ENCODE data around the gene IL1RAPL1.
"Not testable (repeated sequence)": the region's sequence is repeated elsewhere in the genome, so short reads cannot be mapped to it uniquely, and the experiment has no call there.

Gene IL1RAPL1

DNA sequence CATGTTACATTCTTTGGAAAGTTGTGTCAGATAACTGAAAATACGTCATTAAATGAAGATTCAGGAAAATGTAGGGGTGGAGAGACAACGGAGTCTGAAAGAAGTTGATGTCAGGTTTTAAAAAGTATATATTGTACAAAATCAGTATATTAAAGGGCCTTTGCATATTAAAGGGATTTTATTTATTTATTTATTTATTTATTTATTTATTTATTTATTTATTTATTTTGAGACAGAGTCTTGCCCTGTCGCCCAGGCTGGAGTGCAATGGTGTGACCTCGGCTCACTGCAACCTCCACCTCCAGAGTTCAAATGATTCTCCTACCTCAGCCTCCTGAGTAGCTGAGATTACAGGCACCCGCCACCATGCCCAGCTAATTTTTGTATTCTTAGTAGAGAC lies 213.4 kb downstream of the IL1RAPL1 start:
- not testable (repeated sequence) for DNase-seq

- no peak for DNase-seq
These were observed 215.4 kb downstream of the IL1RAPL1 start for GRCh38 chrX:28802625-28803024.

GRCh38 chrX:28835991-28836390 lies 248.7 kb downstream of the IL1RAPL1 start:
- DNase-seq: no peak

- DNase-seq: no peak
These were observed 256.6 kb downstream of the IL1RAPL1 start for GRCh38 chrX:28843817-28844216.

- no peak for DNase-seq
These were observed 260.2 kb downstream of the IL1RAPL1 start for GRCh38 chrX:28847423-28847822.

GRCh38 chrX:28848707-28849106 lies 261.5 kb downstream of the IL1RAPL1 start:
- no peak for DNase-seq

DNA sequence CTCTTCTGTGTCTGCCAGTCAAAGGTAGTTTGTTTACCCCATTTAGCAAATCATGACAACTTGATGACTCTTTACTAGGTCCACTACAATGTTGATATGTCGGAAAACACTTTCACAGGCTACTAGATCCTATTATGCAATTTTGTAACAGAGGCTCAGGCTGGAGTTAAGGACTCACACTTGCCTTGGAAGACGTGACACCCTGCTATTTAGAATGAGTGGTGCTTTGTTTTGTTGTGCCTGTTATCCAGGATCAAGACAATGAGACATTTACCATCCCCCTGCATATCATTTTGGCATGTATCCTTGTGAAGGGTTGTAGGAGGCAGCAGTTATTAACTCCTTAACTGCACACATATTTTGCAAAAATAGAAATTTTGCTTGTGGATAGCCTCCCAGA lies 263.7 kb downstream of the IL1RAPL1 start:
- DNase-seq: no peak

DNA sequence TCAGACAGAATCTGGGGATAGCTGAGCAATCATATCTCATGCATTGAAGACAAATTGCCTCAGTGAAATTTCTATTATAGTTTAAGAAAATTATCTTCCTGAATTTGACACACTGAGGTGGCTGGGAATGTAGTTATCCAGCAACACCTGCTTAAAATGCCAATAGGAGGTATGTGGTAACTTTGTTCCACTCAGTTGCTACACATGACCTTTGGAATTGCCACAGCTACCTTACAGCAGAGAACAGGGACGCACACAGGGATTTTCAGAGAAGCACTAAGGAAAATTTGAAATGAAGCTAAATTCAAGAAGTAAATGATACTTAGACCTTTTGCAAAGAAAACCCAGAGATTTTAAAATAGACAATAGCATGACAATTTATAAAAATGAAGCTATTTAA lies 264.6 kb downstream of the IL1RAPL1 start:
- DNase-seq: no peak

DNA sequence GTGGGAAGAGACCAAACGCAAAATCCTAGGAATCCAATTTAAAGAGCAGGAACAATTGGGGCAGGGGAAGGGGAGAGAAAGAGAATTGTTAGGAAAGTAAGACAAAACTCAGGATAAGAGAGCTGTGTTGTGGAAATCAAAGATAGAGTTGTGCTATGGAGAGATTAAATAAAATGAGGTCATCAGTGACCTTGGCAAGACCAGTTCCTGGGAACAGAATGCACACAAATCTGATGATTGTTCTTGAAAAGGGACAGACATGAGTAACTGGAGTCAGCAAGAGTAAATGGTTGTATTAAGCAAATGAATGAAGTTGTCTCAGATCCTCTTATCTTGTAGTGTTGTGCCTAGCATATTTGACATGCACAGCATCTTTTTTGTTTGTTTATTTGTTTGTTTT lies 267.4 kb downstream of the IL1RAPL1 start:
- DNase-seq: no peak

DNA sequence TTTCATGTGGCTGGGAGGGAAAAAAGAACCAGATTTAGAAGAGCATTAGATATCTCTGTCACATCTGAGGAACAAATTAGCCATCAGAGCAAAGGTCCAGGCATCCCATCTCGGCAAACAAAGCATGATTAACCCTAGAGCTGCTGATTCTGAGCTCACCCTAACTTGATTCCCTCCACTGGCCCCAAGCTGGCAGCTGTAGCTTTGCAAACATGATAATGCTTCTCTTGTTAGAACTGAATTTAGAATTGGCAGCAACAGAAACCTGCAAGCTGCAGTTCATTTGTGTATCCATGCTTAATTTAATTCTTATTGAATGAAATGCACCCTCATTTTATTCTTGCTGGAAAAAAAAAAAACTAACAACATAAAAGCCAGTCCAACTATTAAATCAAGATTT lies 289.2 kb downstream of the IL1RAPL1 start:
- DNase-seq: no peak

- no peak for DNase-seq
These were observed 289.7 kb downstream of the IL1RAPL1 start for GRCh38 chrX:28876901-28877300.

GRCh38 chrX:28880136-28880535 lies 292.9 kb downstream of the IL1RAPL1 start:
- no peak for DNase-seq

DNA sequence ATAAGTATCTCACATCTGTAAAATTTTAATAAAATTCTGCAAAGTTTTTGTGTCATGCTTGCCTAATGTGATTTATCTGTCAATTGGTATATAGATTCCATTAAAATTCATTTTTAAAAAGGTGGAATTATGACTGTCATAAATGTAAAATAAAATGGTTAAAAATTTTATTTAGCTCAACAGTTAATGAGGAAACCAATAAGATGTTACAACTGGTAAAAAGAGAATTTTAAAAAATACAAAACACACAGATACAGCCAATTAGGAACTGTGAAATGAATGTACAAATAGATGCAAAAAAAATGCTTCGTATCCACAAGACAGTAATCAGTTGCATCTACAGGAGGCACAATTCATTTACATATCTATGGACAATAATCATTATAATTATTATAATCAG lies 297.6 kb downstream of the IL1RAPL1 start:
- no peak for DNase-seq

- no peak for DNase-seq
These were observed 301.2 kb downstream of the IL1RAPL1 start for GRCh38 chrX:28888416-28888815.

DNA sequence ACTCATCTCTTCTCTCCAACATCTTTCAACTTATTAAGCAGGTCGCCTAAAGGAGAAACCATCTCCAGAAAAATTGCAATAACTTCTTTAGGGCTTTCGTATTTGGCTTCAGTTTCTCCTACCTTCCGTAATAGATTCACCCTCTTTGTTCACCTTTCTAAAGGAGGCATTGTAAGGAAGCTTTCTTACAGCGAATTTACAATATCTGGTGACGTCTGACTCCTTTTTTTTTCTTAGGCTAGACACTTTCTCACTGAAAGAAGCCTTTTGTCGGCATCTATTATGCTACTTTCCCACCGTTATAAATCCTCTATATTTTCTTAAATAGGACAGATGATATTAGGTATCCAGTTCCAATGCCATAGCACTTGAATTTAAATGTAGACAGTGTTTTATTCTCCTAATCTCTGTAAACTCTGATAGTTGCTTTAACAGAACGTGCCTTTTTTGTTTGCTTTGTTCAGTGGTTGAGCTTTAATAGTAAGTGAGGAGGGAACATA lies 302.4 kb downstream of the IL1RAPL1 start:
- DNase-seq: no peak

DNA sequence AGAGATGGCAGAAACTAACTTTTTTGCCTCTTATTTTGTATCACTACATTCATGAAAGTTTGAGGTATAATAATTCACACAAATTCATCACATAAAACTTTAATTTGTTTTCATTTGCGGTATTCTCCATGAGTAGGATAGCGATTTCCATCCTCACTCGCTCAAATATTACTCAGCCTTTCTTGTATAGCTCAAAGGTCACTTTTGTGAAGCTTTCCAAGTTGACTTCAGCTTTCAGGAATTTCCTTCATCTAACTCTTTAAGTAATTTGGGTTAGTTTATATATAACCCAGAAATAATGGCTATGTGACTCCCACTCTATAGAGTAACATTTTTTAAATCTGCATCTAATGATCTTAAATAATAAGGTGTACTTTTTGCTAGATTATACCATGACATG lies 314.4 kb downstream of the IL1RAPL1 start:
- no peak for DNase-seq

DNA sequence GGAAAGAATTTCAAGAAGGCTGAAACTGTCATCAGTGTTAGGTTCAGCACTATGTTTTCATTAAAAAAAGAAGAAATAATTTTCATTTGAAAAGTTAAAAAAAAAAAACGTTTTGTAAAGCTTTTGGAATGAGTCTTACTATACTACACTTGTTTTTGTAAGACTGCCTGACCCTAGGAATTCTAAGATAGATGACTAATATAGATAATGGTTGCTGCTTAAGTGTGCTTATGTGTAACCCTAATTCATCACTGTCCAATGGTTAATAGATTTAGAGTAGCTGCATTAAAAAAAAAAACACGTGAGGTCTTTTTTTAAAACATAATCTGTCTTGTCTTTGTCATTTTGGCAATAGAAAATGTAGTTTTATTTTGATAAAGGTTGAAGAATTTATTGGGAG lies 323.2 kb downstream of the IL1RAPL1 start:
- DNase-seq: no peak

- no peak for DNase-seq
These were observed 333.1 kb downstream of the IL1RAPL1 start for GRCh38 chrX:28920153-28920943.

GRCh38 chrX:28922106-28922505 lies 334.9 kb downstream of the IL1RAPL1 start:
- DNase-seq: no peak

- DNase-seq: no peak
These were observed 359.6 kb downstream of the IL1RAPL1 start for GRCh38 chrX:28946846-28947245.

GRCh38 chrX:28960063-28960462 lies 372.8 kb downstream of the IL1RAPL1 start:
- DNase-seq: no peak

GRCh38 chrX:28966331-28966730 lies 379.1 kb downstream of the IL1RAPL1 start:
- DNase-seq: no peak

DNA sequence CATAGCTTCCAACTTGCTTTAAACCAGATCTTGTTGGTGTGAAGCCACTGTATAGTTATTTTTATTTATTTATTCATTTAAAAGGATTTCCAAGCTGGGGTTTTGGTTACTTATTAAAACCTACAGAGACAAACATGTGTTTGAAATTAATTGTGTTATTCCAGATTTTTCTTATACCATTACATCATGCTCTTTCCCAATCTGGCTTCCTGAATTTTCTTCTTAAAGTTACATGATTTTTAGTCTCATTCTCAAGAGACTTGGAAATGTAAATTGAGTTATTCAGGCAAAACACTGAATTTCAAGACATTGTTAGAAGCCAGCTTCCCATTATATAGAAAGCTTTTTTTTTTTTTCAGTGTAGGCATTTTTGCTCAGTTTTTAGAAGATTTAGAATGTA lies 381.9 kb downstream of the IL1RAPL1 start:
- no peak for DNase-seq

- DNase-seq: no peak
These were observed 392.6 kb downstream of the IL1RAPL1 start for GRCh38 chrX:28979877-28980276.

GRCh38 chrX:28981952-28982351 lies 394.7 kb downstream of the IL1RAPL1 start:
- no peak for DNase-seq

Measured in HCEC 1CT (cell line).